ENCODE results near the gene BAZ2B.

The BAZ2B gene

DNA sequence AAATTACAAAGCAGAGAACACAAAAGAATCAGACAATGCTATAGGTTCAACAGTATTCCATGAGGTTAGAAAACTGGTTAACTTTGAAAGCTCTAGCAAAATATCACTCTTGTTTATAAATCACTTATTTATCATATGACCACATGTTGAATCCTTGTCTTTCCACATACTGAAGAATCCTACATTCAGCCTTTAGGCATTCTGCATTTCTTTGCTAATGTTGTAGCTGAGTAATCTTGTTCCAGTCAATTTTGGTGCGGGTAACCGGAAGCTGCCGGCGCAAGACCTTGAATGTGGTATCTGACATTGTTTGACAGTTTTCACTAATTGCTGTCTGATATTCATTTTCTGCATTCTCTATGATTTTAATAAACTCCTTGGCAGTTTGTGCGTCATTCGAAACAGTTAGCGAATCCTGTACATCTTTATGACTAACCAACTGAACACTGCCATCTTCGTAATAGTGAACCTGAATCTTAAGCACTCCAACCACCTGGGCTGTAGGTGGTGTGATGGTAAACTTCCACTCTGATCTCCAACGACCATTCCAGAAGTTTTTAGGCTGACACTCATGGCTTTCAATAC, 154.1 kb downstream of the BAZ2B start:
- DNase-seq (ENCODE audit: low read depth in 2 of 2), result no peak

DNA sequence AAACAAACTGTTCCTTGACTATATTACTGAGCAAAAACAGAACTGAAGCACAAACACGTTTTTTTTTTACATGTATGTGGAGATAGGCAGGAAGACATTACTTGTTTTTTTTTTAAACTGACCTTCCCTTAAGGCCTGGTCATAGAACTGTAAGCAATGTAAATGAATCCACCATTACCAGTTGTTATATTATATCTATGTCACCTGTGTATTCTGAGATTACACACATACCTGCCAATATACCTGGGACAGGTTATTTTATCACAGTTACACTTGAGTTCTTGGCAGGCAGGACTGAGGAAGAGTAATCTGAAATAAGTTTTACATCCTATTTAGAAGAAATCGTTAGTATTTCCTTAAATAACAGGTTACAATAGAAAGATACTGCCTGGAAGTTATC, 155.3 kb downstream of the BAZ2B start:
- DNase-seq (ENCODE audit: low read depth in 2 of 2), result no peak

DNA sequence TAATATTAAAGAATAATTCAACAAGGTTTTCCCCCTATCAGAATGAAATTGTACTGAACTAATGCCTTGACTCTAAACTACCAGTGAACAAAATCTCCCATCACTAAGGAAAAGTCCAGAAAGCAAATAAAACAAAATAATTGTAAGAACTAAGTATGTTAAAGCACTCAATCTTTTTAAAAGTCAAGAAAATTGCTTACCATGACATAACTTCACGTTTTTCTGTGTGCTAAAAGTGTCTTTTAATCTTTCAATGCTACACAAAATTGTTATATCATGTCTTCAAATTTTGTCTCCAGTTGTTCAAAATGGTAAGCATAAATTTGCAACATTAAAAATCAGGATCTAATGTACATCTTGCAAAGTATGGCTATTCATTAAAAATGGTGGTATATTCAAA, 156.1 kb downstream of the BAZ2B start:
- DNase-seq (ENCODE audit: low read depth in 2 of 2), result no peak

DNA sequence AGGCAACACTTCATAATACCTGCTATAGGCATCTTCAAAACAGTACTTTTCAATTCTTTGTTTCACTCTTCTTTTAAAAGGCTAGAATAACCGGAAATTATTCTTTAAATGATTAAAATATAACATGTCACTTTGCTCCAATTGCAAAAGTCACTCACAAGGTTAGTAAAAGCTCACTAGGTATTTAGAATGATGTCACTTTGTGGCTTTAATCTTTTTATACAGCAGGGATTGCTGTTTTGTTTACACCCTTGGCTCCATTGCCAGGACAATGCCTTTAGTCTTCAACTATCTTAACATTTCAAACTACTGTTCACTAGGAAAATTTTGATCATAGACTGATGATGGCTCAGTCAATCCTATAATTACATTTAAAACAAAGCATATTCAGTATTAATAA, 157.1 kb downstream of the BAZ2B start:
- DNase-seq (ENCODE audit: low read depth in 2 of 2), result no peak

DNA sequence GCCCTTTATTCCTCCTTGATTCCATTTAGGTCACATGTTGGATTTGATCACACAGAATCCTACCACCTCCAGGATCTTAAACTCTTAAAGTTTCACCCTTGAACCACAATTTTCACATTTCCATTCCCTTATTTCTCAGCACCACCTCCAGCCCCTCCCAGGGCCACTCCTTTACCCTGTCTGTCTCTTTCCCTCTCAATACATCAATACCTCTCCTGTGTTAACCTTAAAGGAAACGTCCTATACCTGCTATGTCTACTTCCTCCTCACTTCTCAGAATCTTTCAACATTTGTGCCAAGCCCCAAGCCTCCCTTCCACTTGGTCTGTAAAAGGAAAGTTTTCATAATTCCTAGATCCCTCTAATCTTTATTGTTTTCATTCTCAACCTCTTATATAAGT, 158.8 kb downstream of the BAZ2B start:
- DNase-seq (ENCODE audit: low read depth in 2 of 2), result no peak

DNA sequence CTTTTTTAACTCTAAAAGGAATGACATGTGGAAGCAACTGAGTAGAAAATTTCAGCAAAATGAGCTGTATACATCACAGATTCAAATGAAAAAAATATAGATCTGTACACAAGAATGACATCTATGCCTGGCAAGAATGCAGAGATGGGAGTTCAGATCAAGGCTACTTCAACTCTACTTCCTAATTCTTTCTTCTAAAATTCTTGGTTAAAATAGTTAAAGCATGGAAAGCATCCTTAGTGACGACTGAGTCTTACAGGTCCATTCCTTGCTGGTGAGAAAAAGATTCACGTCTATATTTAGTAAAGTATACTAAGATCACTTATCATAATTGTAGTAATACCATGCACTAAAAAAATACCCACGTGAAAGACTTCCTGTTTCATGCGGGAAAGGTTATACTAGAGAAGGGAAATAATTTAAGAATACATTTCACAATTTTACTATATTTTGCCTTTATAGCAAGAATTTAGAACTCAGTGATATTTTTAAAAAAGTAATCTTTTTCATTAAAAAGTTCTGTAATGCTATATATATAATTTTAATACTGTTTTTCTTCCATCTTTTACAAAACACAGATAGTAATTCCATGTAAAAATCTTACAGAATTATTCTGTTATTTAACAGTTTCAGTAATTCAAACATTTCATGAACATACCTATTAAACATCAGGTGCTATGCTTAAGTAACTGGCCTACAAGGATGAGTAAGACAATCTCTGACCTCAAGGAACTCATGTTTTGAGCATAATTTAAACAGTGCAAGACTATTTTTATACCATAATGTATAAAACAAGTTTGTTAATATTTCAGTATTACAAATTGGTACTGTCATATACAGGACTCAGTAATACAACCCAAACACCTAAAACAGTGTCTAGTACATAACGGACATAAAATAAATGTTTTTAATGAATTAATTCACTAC, 159.6 kb downstream of the BAZ2B start:
- no peak for DNase-seq (ENCODE audit: low read depth in 2 of 2)

DNA sequence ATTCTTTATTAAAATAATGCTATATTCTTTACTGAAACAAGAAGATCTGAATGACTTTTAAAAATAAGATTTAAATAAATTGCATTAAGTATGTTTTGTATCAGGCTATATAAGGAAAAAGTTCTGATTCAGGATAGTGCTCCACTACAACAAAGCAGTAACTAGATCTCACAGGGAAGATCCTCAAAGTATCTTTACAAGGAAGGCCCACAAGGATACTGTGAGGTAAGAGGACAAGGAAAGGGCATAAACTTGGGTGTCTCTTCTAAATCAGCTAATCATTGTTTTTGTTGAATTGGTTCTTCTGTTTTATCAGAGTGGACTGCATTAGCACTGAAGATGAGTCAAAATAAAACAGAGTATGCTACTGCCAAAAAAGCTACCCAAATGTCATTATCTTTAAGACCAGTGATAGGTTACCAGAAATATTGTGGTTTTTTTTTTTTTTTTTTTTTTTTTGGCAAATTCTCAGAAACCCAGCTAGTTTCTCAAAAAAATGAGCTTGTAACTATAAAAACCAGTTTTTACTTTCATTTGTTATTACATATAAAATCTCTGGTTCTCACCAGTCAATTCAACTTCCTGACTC, 160.9 kb downstream of the BAZ2B start:
- no peak for DNase-seq (ENCODE audit: low read depth in 2 of 2)

DNA sequence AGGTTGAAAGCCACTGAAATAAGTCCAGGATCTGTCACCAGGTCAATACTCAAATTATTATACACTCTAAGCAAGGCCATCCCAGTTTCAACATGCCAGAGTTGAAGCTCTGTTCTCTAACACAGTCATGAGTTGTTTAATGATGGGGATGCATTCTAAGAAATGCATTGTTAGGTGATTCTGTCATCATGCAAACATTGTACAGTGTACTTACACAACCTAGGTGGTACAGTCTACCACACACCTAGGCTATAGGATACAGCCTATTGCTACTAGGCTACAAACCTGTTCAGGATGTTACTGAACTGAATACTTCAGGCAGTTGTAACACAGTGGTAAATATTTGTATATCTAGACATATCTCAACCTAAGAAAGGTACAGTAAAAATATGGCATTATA, 162.2 kb downstream of the BAZ2B start:
- no peak for DNase-seq (ENCODE audit: low read depth in 2 of 2)

DNA sequence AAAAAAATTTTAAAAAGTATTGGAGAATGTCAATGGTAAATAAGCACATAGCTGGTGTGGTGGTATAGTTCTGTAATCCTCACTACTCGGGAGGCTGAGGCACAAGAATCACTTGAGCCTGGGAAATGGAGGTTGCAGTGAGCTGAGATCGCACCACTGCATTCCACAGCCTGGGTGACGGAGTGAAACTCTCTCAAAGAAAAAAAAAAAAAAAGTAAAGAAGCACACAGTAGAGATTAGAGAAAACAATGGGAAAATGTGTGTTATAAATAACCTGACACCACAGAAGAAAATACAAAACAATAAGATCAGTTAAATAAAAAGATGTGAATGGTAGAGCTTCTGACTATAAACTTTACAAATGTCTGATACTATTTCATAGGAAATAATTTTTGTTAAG, 166.2 kb downstream of the BAZ2B start:
- DNase-seq (ENCODE audit: low read depth in 2 of 2), result no peak

DNA sequence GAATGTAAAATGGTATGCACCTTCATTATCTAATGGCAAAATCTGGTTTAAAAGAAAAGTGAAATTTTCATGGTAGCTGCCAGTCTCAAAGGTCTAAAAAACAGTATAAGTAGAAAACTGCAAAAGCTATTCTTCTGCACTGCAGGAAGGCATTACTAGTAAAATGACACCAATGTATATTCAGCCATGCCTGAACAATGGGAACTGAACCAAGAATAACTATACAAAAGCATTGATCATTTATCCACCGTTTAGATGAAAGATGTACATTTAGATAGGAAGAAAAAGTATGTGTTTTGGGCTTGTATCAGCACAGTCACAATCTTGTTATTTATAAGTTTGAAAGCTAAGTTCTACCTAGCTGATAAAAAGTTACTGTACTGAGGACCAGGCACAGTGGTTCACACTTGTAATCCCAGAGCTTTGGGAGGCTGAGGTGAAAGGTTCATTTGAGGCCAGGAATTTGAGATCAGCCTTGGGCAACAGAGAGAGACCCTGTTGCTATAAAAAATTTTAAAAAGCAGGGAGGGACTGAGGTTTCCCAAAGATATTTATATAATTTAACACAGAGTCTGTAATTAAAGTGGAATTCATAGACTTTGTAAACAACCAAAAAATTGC, 166.7 kb downstream of the BAZ2B start:
- no peak for DNase-seq (ENCODE audit: low read depth in 2 of 2)

DNA sequence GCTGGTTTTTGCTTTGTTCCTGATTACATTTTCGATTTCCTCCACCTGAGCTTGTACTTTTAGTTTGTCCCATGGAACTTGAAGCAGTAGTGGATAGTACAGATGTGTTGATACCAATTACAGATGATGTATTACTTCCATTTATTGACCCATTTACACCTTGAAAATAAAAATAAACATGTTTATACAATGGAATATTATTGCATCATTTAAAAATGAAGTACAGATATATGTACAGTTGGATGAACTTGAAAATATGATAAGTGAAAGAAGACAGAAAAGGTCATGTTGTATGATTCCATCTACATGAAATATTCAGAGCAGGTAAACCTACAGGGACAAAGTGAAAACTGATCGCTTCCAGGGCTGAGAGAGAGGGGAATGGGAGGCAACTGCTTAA, 169.5 kb downstream of the BAZ2B start:
- DNase-seq (ENCODE audit: low read depth in 2 of 2), result no peak

DNA sequence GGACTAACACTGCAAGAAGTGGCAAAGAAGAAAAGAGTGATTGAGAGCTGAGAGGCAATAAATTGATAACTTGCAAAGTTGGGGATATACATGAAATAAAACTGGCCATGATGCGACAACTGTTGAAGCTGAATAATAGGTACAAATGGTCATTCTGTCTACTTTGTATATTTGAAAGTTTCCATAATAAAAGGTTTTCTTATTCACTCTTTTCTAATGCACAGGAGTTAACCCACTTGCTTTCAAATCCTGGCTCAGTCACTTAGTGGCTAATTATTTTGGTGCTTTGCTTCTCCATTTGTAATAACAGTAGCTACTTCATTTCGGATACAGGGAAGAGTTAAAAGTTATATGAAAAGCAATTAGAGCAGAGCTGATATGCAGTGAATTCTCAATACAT, 170.1 kb downstream of the BAZ2B start:
- no peak for DNase-seq (ENCODE audit: low read depth in 2 of 2)

DNA sequence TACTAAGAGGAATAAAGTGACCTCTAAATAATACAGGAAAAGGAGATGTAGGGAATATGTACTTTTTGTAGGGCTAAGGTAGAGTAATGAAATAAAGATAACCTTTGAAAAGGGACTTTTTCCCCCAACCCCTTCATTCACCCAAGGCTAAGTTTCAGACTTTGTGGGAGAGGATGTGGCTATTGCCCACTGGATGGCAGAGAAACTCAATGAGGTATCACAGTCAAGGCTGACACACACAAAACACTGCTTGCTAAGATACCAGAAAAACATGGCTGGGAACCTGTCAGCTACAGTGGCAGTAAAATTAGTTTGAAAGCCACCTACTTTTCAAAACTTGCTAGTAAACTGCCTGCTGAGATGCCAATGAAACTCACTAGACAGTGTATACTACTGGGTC, 171.0 kb downstream of the BAZ2B start:
- DNase-seq (ENCODE audit: low read depth in 2 of 2), result no peak

DNA sequence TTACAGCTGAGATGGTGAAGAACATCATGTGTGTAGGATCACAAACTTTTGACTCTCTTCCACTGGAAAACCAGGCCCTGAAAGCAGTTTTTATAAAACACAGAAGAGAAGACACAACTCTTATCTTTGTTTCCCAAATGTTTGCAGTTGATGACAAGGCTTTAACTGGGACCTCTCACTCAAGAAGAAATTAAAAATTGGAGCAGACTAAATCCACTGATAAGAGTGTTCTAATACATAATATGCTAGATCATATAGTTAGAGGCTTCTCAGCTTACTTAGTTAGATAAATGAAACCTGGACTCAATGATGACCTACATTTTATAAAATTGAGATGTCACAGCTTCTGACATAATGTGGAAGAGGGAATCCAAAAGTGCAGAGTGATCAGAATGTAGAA, 171.6 kb downstream of the BAZ2B start:
- no peak for DNase-seq (ENCODE audit: low read depth in 2 of 2)

DNA sequence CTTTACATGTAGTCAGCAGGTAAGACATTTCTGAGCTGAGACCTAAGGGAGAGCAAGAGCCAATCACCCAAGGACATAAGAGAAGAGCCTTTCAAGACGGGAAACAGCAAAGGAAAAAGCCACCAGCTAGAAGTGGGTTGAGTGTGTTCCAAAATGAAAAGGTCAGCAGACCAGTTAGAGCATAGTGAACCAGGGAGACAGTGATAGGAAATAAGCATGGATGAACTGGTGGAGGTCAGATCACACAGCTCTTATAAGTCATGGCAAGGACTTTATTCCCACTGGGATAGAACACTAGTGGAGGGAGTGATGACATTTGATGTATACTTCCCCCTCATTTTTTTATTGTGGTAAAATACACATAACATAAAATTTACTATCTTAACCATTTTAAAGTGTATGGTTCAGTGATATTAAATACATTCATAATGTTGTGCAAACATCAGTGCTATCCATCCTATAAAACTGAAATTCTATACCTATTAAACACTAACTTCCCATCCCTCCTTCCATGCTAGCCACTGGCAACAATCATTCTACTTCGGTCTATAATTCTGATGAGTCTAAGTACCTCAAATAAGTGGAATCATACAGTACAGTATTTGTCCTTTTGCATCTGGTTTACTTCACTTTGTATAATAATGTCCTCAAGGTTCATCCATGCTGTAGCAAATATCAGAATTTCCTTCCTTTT, 174.0 kb downstream of the BAZ2B start:
- DNase-seq (ENCODE audit: low read depth in 2 of 2), result no peak

DNA sequence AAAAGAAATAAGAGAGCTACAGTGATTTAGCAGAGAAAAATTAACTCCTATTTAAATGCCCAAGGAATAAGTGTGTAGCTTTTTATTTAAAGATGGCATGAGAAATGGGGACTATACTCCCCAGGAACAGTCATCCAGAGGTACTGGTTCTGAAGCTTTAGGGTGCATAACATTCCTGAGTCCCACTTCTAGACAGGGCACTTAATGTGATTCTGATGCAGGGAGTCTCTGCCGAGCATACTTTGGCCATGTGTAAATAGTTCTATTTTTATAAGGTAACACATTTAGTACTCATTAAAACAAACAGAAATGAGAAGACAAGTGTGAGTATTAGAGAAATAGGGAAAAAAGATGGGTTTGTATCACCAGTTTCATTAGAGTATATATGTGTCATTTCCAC, 175.2 kb downstream of the BAZ2B start:
- no peak for DNase-seq (ENCODE audit: low read depth in 2 of 2)

DNA sequence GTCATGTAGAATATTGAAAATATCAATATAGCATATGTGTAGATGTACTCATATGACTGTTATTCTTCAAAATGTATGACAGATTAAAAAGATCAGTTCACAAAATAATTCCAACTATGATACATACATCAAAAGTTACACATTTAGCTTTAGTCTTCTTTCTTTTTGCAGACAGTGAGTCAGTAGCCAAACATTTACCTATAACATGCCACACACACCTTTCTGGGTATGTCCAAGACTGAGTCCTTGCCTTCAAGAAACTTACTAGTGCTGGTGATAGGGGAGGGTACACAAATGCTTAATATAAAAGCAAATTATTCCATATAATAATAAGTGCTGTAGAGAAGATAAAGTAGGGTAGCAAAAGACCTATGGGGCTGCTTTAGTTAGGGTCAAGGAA, 176.9 kb downstream of the BAZ2B start:
- no peak for DNase-seq (ENCODE audit: low read depth in 2 of 2)

DNA sequence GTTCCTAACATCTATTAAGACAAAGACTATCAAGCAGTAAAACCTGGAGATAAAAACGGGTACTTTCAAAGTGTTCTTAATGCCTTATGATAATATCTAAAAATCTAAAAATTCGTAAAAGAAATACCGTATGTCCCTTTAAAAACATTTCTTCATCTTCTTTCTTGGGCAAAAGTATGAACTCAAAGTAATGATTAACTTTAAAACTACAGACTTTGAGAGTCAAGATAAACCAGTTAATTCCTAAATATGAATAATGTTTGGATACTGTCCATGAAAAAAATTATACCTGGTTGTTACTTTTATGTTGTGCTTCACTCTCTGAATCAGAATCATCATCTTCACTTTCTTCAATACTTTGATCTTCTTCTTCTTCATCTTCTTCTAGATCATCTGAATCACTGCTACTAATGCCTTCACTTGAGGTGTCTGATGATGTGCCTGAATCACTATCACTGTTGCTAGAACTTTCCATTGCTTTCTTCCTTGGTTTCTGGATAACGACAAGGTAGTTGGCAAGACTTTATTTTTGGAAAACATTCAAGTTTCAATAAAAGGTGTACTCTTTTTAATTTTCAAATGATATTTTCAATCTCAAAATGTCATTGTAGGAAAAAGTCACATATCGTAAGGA, 177.5 kb downstream of the BAZ2B start:
- DNase-seq (ENCODE audit: low read depth in 2 of 2), result no peak

DNA sequence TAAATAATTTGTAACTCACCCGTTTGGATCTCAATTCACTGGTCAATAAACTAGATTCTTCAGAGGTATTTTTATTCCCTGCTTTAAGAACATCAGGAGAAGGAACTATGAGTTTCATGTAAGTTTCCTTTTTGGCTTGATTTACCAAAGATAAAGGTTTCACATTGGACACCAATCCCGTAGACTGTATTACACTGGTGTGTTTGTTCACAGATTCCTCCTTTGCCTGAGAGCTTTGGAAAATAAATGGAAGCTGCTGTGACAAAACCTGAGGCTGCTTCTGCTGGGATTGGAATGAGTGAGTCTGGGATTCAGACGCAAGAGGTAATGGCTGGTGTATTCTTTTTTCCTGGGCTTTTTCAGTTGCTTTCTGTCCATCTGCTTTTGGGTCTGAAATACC, 178.1 kb downstream of the BAZ2B start:
- no peak for DNase-seq (ENCODE audit: low read depth in 2 of 2)

DNA sequence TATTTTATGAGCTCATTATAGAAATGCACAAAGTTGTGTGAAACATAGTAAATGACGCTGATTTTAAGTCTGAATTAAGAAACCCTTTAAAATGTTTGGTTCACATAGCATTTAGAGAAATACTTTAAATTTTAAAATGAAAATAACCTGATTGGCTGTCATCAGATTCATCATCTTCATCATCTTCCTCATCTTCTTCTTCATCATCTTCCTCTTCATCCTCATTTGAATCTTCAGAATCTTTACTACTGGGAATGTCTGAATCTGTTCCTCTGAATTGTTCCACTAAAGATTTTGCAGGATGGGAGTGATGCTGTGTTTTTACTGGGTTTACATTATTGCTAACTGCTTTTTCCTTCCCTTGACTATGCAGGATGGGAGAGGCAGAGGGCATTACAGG, 183.7 kb downstream of the BAZ2B start:
- no peak for DNase-seq (ENCODE audit: low read depth in 2 of 2)

DNA sequence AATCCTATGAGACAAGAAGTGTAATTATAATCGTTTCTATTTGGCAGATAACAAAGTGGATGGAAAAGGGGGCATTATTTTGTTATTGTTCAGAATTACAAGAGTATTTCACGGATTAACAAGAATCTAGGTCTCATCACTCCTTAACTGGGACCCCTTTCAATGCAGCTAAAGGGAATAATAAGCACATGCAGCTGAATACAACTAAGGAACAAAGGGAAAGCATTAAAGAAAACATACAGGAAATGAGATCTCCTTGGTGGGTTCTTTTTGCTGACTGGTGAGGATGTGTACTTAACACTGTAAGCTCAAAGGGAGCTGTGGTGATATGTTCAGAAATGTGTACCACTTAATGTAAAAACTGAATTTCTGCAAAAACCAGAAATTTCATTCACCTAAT, 189.3 kb downstream of the BAZ2B start:
- DNase-seq (ENCODE audit: low read depth in 2 of 2), result no peak

DNA sequence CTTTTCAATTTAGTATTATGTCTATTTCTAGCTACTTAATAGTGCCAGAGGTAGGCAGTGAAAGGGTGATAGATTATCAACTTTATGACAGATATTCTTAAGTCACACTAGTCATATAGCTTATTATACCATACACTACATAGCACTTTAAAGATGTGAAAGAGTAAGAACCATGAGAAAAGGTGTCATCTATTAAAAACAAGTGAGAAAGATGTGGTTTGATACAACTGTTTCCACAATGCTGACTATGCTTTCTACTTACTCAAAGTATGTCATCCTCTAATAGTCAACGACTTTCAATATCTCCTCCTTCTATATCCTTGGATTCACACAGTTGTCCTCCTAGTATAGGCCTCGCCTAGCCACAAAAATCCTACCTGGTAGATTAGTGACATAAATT, 196.9 kb downstream of the BAZ2B start:
- DNase-seq (ENCODE audit: low read depth in 2 of 2), result no peak

Measured in stimulated activated CD8-positive, alpha-beta memory T cell treated with anti-CD3 and anti-CD28 coated beads, Interleukin-7, amount 100 ng/mL, for 1 hour (primary cell).